ENCODE measurements around the gene NRXN3. TPM values are rescaled to one million over a fixed set of nuclear protein-coding genes. Genes with fewer than 3 reads are reported as not detected.

Gene NRXN3
- total and polyA plus RNA-seq, 5 donors, result 1.5 to 4.7 (median 4.0) TPM

GRCh38 chr14:78581229-78581628, 411.1 kb downstream of the NRXN3 start:
- no peaks in the 10 kb centered on the region for H3K9me3 ChIP-seq (ENCODE audit: control insufficient read depth, low read length)
- no peaks in the 10 kb centered on the region for H3K4me1 ChIP-seq (ENCODE audit: control insufficient read depth, insufficient read depth, low read length)
- DNase-seq, result no peak
- H3K27ac ChIP-seq (ENCODE audit: low read length), result no peak overlapping the region
- intact Hi-C loops (cut with DNase I), result no loop called here
- H3K27me3 ChIP-seq (ENCODE audit: control insufficient read depth, insufficient read depth), result no peaks in the 10 kb centered on the region
- no peak overlapping the region for H3K4me3 ChIP-seq (ENCODE audit: low read length)
- WGBS, result 40% methylated on average over 5 of the region's 5 CpGs
- no peak for ATAC-seq

GRCh38 chr14:78586681-78587080, 416.5 kb downstream of the NRXN3 start:
- no peaks in the 10 kb centered on the region for H3K9me3 ChIP-seq (ENCODE audit: control insufficient read depth, low read length)
- H3K27me3 ChIP-seq (ENCODE audit: control insufficient read depth, insufficient read depth), result no peaks in the 10 kb centered on the region
- no peaks in the 10 kb centered on the region for H3K4me1 ChIP-seq (ENCODE audit: control insufficient read depth, insufficient read depth, low read length)
- no peak overlapping the region for H3K4me3 ChIP-seq (ENCODE audit: low read length)
- DNase-seq, result no peak
- WGBS, result 64% methylated on average over 6 of the region's 6 CpGs
- no peak for ATAC-seq
- H3K27ac ChIP-seq (ENCODE audit: low read length), result no peak overlapping the region
- intact Hi-C loops (cut with DNase I), result no loop called here

GRCh38 chr14:78588906-78589305, 418.7 kb downstream of the NRXN3 start:
- no peak overlapping the region for H3K27ac ChIP-seq (ENCODE audit: low read length)
- H3K27me3 ChIP-seq (ENCODE audit: control insufficient read depth, insufficient read depth), result no peaks in the 10 kb centered on the region
- no peaks in the 10 kb centered on the region for H3K9me3 ChIP-seq (ENCODE audit: control insufficient read depth, low read length)
- H3K4me3 ChIP-seq (ENCODE audit: low read length), result no peak overlapping the region
- ATAC-seq (no peak), DNase-seq (no peak)
- WGBS, result 77% methylated on average over 3 of the region's 3 CpGs
- intact Hi-C loops (cut with DNase I), result no loop called here
- no peaks in the 10 kb centered on the region for H3K4me1 ChIP-seq (ENCODE audit: control insufficient read depth, insufficient read depth, low read length)

- intact Hi-C loops (cut with DNase I), result no loop called here
- H3K27ac ChIP-seq (ENCODE audit: low read length), result no peak overlapping the region
- no peak overlapping the region for H3K4me3 ChIP-seq (ENCODE audit: low read length)
- ATAC-seq, result no peak
- 87% methylated on average over 13 of the region's 13 CpGs for WGBS
- H3K9me3 ChIP-seq (ENCODE audit: control insufficient read depth, low read length), result no peaks in the 10 kb centered on the region
- H3K4me1 ChIP-seq (ENCODE audit: control insufficient read depth, insufficient read depth, low read length), result no peaks in the 10 kb centered on the region
- no peaks in the 10 kb centered on the region for H3K27me3 ChIP-seq (ENCODE audit: control insufficient read depth, insufficient read depth)
- no peak for DNase-seq
These were observed 422.5 kb downstream of the NRXN3 start for GRCh38 chr14:78592616-78593219.

GRCh38 chr14:78593949-78594348, 423.8 kb downstream of the NRXN3 start:
- H3K27ac ChIP-seq (ENCODE audit: low read length), result no peak overlapping the region
- H3K27me3 ChIP-seq (ENCODE audit: control insufficient read depth, insufficient read depth), result no peaks in the 10 kb centered on the region
- DNase-seq (no peak), ATAC-seq (no peak)
- H3K4me3 ChIP-seq (ENCODE audit: low read length), result no peak overlapping the region
- 85% methylated on average over 11 of the region's 11 CpGs for WGBS
- intact Hi-C loops (cut with DNase I), result no loop called here
- no peaks in the 10 kb centered on the region for H3K4me1 ChIP-seq (ENCODE audit: control insufficient read depth, insufficient read depth, low read length)
- H3K9me3 ChIP-seq (ENCODE audit: control insufficient read depth, low read length), result no peaks in the 10 kb centered on the region

- no peaks in the 10 kb centered on the region for H3K9me3 ChIP-seq (ENCODE audit: control insufficient read depth, low read length)
- no peaks in the 10 kb centered on the region for H3K27me3 ChIP-seq (ENCODE audit: control insufficient read depth, insufficient read depth)
- DNase-seq, result no peak
- no peak overlapping the region for H3K27ac ChIP-seq (ENCODE audit: low read length)
- intact Hi-C loops (cut with DNase I), result no loop called here
- no peak for ATAC-seq
- 38% methylated on average over 7 of the region's 7 CpGs for WGBS
- H3K4me3 ChIP-seq (ENCODE audit: low read length), result no peak overlapping the region
- H3K4me1 ChIP-seq (ENCODE audit: control insufficient read depth, insufficient read depth, low read length), result no peaks in the 10 kb centered on the region
These were observed 425.6 kb downstream of the NRXN3 start for GRCh38 chr14:78595797-78596196.

- intact Hi-C loops (cut with DNase I), result no loop called here
- no peaks in the 10 kb centered on the region for H3K27me3 ChIP-seq (ENCODE audit: control insufficient read depth, insufficient read depth)
- no peak overlapping the region for H3K4me3 ChIP-seq (ENCODE audit: low read length)
- H3K27ac ChIP-seq (ENCODE audit: low read length), result no peak overlapping the region
- no peaks in the 10 kb centered on the region for H3K9me3 ChIP-seq (ENCODE audit: control insufficient read depth, low read length)
- peak in 2 of 3 donors; percentile 62 to 68 for DNase-seq
- 41% methylated on average over 13 of the region's 13 CpGs for WGBS
- peak; percentile 82 to 88 for ATAC-seq
- no peaks in the 10 kb centered on the region for H3K4me1 ChIP-seq (ENCODE audit: control insufficient read depth, insufficient read depth, low read length)
These were observed 428.1 kb downstream of the NRXN3 start for GRCh38 chr14:78598046-78598920.

- Histone ChIP-seq H3K9me3 (ENCODE audit: control insufficient read depth, low read length) (no peaks in the 10 kb centered on the region), H3K27me3 (ENCODE audit: control insufficient read depth, insufficient read depth) (no peaks in the 10 kb centered on the region), H3K4me1 (ENCODE audit: control insufficient read depth, insufficient read depth, low read length) (no peaks in the 10 kb centered on the region), H3K4me3 (ENCODE audit: low read length) (no peak overlapping the region), H3K27ac (ENCODE audit: low read length) (no peak overlapping the region)
- no peak for DNase-seq
- intact Hi-C loops (cut with DNase I), result no loop called here
- WGBS, result 73% methylated on average over 4 of the region's 4 CpGs
- ATAC-seq, result no peak
These were observed 435.0 kb downstream of the NRXN3 start for GRCh38 chr14:78605025-78605762.

- intact Hi-C loops (cut with DNase I), result no loop called here
- Histone ChIP-seq H3K4me3 (ENCODE audit: low read length) (no peak overlapping the region), H3K9me3 (ENCODE audit: control insufficient read depth, low read length) (no peaks in the 10 kb centered on the region), H3K27me3 (ENCODE audit: control insufficient read depth, insufficient read depth) (no peaks in the 10 kb centered on the region), H3K27ac (ENCODE audit: low read length) (no peak overlapping the region), H3K4me1 (ENCODE audit: control insufficient read depth, insufficient read depth, low read length) (no peaks in the 10 kb centered on the region)
- no peak for DNase-seq
- no peak for ATAC-seq
- 78% methylated on average over 1 of the region's 1 CpG for whole genome bisulfite sequencing
These were observed 435.8 kb downstream of the NRXN3 start for GRCh38 chr14:78605897-78606500.

- WGBS, result 56% methylated on average over 4 of the region's 4 CpGs
- no peak overlapping the region for H3K27ac ChIP-seq (ENCODE audit: low read length)
- no peaks in the 10 kb centered on the region for H3K9me3 ChIP-seq (ENCODE audit: control insufficient read depth, low read length)
- no peaks in the 10 kb centered on the region for H3K4me1 ChIP-seq (ENCODE audit: control insufficient read depth, insufficient read depth, low read length)
- no peaks in the 10 kb centered on the region for H3K27me3 ChIP-seq (ENCODE audit: control insufficient read depth, insufficient read depth)
- no peak for DNase-seq
- ATAC-seq, result no peak
- intact Hi-C loops (cut with DNase I), result no loop called here
- no peak overlapping the region for H3K4me3 ChIP-seq (ENCODE audit: low read length)
These were observed 439.0 kb downstream of the NRXN3 start for GRCh38 chr14:78608998-78609787.
